Measurements from ENCODE around the gene PDE4DIP.
"Not testable (repeated sequence)": the region's sequence is repeated elsewhere in the genome, so short reads cannot be mapped to it uniquely, and the experiment has no call there.

PDE4DIP gene

GRCh38 chr1:148844220-148844619 lies at the start of gene PDE4DIP:
Gene PDE4DIP, plus strand, starts transcription at chr1:148844428. Its CDS starts 347 bp downstream, at chr1:148844775.
- DNase-seq = not testable (repeated sequence)

- DNase-seq = not testable (repeated sequence)
These were observed 35.8 kb upstream of the PDE4DIP start for GRCh38 chr1:148808268-148808928.

GRCh38 chr1:148808929-148809283 lies 35.3 kb upstream of the PDE4DIP start:
- DNase-seq = not testable (repeated sequence)

- not testable (repeated sequence) for DNase-seq
These were observed 22.0 kb upstream of the PDE4DIP start for GRCh38 chr1:148822180-148822579.

GRCh38 chr1:148823822-148824221 lies 20.4 kb upstream of the PDE4DIP start:
- DNase-seq = not testable (repeated sequence)

DNA sequence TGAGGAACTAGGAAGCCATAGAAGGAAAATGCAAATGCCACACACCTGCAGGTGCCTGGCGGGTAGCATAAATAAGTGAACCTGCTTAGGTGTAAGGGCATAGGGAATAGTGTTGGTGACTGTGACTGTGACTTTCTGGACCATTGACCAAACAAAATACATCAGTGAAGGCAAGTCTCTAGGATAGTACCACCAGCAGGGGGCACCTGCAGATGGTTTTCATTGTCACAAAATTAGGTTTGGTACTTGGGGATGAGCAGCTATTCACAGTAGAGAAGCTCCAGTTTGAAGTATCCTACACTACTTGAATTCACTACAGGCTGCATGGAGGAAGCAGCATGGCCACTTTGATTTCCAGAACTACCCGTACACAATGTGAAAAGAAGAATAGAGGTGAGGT lies 19.2 kb upstream of the PDE4DIP start:
- DNase-seq = not testable (repeated sequence)

DNA sequence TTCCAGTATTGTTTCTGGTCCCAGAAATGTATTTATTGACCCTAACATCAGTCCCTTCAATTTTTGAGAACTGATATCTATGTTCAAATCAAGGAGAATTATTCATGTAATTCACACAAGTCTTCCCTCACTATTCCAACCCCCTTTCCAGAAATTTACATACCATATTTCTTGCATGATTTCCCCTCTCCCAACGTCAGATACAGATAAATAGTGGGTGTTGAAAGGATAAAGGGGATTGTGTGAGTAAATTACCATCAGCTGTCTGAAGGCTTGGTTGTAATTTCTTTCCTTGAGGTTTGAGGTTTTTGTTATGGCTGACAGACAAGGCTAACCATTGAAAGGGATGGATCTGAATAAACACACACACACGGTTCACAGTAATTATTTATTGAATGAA lies 15.7 kb upstream of the PDE4DIP start:
- DNase-seq = not testable (repeated sequence)

DNA sequence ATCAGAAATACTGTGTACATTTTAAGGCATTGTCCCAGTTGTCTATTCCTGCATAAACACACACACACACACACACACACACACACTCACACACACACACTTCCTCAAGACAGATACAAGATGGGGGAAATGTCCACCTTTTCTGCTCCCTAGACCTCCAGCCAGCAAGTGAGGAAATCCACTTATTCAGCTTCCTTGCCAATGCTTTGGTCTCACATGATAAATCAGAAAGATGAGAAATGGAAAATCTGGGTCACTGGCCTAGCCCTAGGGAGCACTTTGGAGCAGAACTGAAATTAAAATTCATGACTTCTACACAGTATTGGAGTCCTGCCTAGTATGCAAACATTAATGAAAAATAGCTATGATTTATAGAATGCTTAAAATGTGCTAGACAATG lies 15.3 kb upstream of the PDE4DIP start:
- not testable (repeated sequence) for DNase-seq

GRCh38 chr1:148829365-148829764 lies 14.9 kb upstream of the PDE4DIP start:
- not testable (repeated sequence) for DNase-seq

DNA sequence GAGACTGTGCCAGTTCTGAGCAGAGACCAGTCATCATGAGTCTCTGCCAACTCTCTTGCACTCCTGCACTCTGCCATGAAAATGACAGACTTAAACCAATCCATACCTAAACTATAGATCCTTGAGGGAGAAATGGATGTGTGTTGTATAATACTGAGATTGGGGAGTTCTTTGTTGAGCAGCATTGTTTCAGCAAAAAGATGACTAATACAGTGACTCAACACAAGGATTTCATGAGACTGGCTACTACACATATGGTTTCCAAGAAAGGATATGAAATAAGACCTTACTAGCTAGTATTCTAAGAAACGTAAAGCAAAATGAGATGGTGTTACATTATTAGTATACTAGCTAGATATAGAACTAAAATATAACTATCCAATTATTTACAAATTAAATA lies 3.0 kb upstream of the PDE4DIP start:
- not testable (repeated sequence) for DNase-seq

DNA sequence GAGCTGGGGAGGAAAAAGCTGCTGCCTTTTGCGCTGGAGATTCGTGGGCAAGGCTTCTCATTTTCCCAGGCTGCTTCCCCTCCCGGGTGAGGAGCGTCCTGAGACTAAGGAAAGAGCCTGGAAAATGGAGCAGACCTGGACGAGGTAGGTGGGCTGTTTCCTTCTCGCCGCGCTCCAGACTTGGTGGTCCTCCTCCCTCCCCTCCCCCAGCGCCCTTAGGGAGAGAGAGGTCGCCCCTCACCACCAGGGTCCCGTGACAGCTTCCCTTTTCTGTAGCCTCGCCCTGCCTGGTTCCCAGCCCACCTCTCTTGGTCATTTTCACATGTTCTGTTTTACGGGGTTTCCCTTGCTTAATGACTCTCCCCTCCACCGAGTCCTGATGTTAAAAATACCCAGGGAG lies 423 bp downstream of the PDE4DIP start:
- not testable (repeated sequence) for DNase-seq

DNA sequence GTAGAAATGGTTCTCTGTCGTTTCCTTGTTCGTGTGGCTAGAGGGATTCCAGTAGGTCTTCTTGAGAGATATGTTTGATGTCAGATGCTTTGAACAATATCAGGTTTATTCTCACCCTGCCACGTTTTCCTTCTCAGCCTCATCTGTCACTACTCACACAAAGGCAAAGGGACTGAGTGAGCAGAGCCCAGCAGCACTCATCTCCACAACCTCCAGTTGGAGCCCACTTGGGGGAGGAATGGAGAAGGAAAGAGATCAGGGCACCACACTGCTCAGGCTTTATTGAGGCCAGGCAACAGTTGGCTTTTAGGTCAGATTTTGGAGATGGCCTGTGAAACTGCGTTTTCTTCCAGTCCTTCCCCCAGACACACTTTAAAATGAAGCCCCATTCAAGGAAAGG lies 840 bp downstream of the PDE4DIP start:
- not testable (repeated sequence) for DNase-seq

- DNase-seq = not testable (repeated sequence)
These were observed 6.1 kb downstream of the PDE4DIP start for GRCh38 chr1:148850347-148850746.

- not testable (repeated sequence) for DNase-seq
These were observed 6.6 kb downstream of the PDE4DIP start for GRCh38 chr1:148850840-148851239.

DNA sequence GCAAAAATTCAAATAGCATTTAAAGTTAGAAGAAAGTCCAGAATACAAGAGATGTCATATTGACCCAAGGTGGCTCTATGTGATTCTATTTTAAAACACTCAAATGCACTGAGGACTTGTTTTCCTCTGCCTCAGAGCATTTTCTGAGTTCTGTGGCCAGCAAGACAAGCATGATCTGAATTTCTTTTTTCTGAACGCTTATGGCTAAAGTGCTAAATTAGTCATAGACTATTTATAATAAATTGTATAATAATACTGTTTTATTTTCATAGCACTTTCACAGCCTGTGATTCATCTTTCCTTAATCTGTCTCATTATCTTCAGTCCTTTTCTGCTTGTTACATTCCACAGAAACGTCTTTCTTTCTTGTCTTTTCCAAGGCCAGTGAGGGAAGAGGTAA lies 7.5 kb downstream of the PDE4DIP start:
- DNase-seq = not testable (repeated sequence)

DNA sequence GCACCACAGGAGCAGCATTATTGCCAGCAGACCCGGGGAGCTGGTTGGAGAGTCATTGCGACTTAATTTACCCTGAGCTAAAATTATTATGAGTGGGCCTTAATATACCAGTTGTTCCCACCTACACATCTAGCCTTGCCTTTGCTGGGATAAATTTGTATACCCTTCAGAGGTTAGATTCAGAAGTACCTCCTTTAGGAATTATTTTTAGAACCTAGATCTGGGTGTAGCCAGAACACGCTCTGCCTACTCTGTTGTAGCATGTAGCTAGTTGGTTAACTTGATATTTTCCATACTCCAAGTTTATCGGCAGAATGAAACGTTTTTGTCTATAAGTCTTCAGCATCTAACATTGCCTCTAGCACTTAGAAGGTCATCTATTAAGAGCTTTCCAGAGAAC lies 9.1 kb downstream of the PDE4DIP start:
- not testable (repeated sequence) for DNase-seq

DNA sequence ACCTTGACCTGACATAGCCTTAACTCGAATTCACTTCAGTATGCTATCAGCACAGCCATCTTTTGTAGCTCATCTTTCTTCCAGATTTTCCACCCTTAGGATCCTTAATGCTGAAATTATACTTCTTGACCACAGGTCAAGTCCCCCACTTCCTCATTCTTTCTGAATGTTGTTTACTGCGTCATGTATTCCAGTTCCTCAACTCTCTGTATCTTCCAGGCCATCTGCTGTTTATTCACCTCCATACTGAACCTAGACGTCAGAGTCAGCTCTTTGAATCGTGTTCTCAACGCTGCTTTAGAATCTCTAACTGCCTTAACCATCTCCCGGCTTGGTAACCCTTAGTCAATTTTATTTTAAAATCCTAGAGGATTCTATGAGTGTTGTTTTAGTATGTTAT lies 9.8 kb downstream of the PDE4DIP start:
- DNase-seq = not testable (repeated sequence)

DNA sequence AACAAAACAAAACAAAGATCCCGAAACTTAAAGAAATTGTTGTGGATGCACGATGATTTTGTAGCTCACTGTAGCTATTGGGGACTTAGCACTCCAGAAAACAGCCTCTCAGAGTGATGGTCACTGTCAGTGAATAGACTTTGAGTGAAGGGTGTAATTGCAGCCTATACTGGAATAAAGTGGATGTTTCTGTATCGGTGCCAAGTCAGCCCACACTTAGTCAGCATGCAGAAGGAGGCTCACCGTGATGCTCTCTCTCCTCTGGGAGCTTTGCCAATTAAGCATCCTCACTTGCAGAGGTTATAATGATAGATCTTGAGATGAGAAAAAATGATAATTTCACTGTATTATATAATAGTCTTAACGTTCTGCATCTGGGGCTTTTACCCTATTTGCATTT lies 11.1 kb downstream of the PDE4DIP start:
- DNase-seq = not testable (repeated sequence)

DNA sequence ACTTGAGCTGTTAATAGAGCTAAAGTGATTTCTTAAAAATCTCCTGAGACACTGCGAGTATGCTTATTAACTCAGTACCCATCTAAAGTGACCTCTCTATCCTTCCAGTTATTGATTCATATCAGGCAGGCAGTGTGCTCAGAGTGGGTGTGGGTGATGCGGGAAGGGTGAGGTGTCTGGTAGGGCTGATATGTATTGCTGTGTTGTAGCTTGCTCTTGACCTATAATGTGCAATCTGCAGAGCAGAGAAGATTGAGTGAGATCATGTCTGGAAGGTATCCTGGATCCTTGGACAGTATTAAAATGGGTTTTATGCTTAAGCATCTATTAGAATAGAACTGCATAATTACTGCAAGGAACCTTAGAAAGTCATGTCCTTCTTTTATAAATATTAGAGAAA lies 15.8 kb downstream of the PDE4DIP start:
- not testable (repeated sequence) for DNase-seq

GRCh38 chr1:148860579-148861259 lies 16.5 kb downstream of the PDE4DIP start:
- DNase-seq = not testable (repeated sequence)

GRCh38 chr1:148862590-148862989 lies 18.4 kb downstream of the PDE4DIP start:
- DNase-seq = not testable (repeated sequence)

DNA sequence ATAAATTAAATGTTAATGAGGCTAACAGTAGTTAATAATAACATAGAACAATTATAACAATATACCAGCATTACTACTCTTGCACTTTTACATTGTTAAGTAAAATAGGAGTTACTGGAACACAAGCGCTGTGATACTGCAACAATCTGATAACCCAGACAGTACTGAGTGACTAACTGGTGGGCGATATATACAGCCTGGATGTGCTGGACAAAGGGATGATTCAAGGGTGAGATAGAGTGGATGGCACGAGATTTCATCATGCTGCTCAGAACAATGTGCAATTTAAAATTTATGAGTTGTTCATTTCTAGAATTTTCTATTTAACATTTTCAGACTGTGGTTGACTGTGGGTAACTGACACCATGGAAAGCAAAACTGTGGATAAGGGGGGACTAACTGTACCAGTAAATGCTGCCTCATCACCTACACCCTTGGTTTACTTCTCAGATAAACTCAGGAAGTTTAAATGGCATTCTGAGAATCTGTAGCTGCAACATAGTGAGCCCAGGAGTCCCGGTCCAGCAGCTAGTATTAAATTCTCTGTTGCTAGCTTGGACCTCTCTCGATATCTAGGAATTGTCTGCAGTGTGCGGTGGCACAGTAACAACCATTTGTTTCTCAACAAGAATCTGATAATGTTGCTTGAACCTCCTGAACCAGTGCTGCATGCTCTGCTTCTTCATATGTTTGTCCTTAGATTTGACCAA lies 24.9 kb downstream of the PDE4DIP start:
- not testable (repeated sequence) for DNase-seq

DNA sequence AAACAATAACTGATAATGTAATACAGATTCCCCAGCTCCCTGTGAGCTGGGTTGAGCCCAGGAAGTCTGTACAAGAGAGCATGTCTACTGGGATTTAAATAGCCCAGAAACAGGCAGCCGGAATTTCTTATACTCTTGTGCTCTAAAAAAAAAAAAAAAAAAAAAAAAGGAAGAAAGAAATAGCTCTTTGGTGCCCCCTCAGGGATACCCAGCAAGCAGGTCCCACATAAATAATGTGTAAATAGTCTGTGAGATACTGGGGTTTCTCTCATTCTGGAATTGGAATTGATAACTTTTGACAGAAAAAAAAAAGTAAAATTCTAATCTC lies 25.4 kb downstream of the PDE4DIP start:
- not testable (repeated sequence) for DNase-seq

Data from hematopoietic multipotent progenitor cell treated with erythropoietin and hydrocortisone succinate and interleukin-3 and kit ligand, for 4 days (in vitro differentiated cells).